Measurements from ENCODE around the gene CBX2.

The CBX2 gene

GRCh38 chr17:79789943-79790804, 12.2 kb downstream of the CBX2 start:
- no peak for DNase-seq

GRCh38 chr17:79790805-79791734, 13.1 kb downstream of the CBX2 start:
- no peak for DNase-seq

GRCh38 chr17:79791735-79792161, 13.8 kb downstream of the CBX2 start:
- DNase-seq = no peak

GRCh38 chr17:79792341-79792871, 14.5 kb downstream of the CBX2 start:
- no peak for DNase-seq

GRCh38 chr17:79792984-79793923, 15.3 kb downstream of the CBX2 start:
- DNase-seq = peak; percentile 91

GRCh38 chr17:79793924-79794304, 16.0 kb downstream of the CBX2 start:
- DNase-seq = peak; percentile 66

GRCh38 chr17:79794659-79795511, 16.9 kb downstream of the CBX2 start:
- DNase-seq = no peak

GRCh38 chr17:79795795-79796443, 18.0 kb downstream of the CBX2 start:
- no peak for DNase-seq

GRCh38 chr17:79796444-79796762, 18.5 kb downstream of the CBX2 start:
- DNase-seq = no peak

GRCh38 chr17:79796763-79797491, 19.0 kb downstream of the CBX2 start, which contains the start of gene CBX8:
CBX8 (minus strand) TSS chr17:79797077; CDS start chr17:79796998, 79 bp downstream.
- peak; percentile 100 for DNase-seq

GRCh38 chr17:79797492-79798298, 19.7 kb downstream of the CBX2 start:
- no peak for DNase-seq

GRCh38 chr17:79798299-79799173, 20.6 kb downstream of the CBX2 start:
- no peak for DNase-seq

- DNase-seq = no peak
Observed at GRCh38 chr17:79799174-79799537, 21.2 kb downstream of the CBX2 start.

GRCh38 chr17:79799538-79800324, 21.8 kb downstream of the CBX2 start:
- DNase-seq = no peak

- peak; percentile 61 for DNase-seq
Observed at GRCh38 chr17:79800325-79801155, 22.6 kb downstream of the CBX2 start.
